Activated T-cell treated with anti-CD3 and anti-CD28 coated beads for 24 hours (primary cell): ENCODE results near the gene CUL2.
"Not testable (repeated sequence)": the region's sequence is repeated elsewhere in the genome, so short reads cannot be mapped to it uniquely, and the experiment has no call there.

Experiments
- DNase-seq: peaks from one replicate; pipeline ENCODE4 v3.0.0-alpha.2; 2020; ENCODE audit warnings: low read depth

Gene CUL2

DNA sequence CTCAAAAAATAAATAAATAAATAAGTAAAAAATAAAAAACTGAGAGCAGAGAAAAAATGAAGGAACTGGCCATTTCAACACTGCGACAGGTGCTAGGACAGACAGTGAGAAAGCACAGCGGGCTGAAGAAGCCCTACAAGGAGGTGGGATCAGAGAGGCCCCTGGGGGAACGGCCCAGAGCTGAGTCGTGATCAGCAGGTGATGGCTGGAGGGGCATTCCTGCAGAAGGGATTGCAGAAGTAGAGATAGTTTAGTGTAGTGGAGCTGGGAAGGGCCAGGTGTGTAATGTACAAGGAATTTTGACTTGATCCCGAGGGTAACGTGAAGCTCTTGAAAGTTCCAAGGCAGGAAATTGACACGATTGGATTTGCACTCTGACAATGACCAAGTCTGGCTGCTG lies 112.1 kb downstream of the CUL2 start:
- DNase-seq, result no peak

DNA sequence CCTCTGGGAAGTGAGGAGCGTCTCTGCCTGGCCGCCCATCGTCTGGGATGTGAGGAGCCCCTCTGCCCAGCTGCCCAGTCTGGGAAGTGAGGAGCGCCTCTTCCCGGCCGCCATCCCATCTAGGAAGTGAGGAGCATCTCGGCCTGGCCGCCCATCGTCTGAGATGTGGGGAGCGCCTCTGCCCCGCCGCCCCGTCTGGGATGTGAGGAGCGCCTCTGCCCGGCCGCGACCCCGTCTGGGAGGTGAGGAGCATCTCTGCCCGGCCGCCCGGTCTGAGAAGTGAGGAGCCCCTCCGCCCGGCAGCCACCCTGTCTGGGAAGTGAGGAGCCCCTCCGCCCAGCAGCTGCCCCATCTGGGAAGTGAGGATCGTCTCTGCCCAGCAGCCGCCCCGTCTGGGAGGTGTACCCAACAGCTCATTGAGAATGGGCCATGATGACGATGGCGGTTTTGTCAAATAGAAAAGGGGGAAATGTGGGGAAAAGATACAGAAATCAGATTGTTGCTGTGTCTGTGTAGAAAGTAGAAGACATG lies 113.7 kb downstream of the CUL2 start:
- DNase-seq, result not testable (repeated sequence)

DNA sequence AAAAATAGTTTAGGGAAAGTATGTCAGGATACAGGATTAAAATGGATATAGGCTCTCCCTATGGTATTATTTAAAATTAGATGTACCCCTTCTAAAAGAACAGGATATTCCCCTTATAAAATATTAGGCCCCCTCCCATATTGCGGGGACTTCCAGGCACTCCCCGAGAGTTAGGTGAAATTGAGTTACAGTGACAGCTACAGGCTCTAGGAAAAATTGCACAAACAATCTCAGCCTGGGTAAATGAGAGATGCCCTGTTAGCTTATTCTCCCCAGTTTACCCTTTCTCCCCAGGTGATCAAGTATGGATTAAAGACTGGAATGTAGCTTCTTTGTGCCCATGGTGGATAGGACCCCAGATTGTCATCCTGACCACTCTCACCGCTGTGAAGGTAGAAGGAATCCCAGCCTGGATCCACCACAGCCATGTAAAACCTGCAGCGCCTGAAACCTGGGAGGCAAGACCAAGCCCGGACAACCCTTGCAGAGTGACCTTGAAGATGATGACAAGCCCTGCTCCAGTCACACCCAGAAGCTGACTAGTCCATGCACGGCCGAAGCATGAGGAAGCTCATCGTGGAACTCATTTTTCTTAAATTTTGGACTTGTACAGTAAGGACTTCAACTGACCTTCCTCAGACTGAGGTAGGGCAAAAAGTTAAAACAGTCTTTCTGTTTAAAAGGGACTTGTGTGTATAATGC lies 115.6 kb downstream of the CUL2 start:
- not testable (repeated sequence) for DNase-seq

DNA sequence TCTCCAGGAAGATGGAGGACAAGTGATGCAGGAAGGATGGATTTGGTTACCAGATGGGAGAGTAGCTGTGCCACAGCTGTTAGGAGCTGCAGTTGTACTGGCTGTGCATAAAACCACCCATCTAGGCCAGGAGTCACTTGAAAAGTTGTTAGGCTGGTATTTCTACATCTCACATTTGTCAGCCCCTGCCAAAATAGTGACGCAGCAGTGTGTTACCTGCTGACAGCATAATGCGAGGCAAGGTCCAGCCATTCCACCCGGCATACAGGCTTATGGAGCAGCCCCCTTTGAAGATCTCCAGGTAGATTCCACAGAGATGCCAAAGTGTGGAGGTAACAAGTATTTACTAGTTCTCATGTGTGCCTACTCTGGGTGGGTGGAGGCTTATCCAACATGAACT lies 116.4 kb downstream of the CUL2 start:
- DNase-seq, result not testable (repeated sequence)

DNA sequence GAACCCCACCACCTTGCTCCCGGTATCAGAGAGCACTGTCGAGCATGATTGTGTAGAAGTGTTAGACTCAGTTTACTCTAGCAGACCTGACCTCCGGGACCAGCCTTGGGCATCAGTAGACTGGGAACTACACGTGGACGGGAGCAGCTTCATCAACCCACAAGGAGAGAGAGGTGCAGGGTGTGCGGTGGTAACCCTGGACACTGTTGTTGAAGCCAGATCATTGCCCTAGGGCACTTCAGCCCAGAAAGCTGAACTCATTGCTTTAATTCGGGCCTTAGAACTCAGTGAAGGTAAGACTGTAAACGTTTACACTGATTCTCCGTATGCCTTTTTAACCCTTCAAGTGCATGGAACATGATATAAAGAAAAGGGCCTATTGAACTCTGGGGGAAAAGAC lies 117.0 kb downstream of the CUL2 start:
- DNase-seq, result not testable (repeated sequence)

DNA sequence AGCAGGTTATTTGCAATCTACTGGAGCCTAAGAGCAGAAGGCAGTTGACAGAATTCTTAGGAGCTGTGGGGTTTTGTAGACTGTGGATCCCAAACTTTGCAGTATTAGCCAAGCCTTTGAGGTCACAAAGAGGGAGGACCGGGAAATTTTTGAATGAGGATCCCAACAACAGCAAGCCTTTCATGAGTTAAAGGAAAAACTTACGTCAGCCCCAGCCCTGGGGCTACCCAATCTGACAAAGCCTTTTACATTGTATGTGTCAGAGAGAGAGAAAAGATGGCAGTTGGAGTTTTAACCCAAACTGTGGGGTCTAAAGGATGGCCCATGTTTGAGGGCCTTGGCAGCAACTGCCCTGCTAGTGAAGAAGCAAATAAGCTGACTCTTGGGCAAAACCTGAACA lies 117.5 kb downstream of the CUL2 start:
- DNase-seq, result not testable (repeated sequence)

DNA sequence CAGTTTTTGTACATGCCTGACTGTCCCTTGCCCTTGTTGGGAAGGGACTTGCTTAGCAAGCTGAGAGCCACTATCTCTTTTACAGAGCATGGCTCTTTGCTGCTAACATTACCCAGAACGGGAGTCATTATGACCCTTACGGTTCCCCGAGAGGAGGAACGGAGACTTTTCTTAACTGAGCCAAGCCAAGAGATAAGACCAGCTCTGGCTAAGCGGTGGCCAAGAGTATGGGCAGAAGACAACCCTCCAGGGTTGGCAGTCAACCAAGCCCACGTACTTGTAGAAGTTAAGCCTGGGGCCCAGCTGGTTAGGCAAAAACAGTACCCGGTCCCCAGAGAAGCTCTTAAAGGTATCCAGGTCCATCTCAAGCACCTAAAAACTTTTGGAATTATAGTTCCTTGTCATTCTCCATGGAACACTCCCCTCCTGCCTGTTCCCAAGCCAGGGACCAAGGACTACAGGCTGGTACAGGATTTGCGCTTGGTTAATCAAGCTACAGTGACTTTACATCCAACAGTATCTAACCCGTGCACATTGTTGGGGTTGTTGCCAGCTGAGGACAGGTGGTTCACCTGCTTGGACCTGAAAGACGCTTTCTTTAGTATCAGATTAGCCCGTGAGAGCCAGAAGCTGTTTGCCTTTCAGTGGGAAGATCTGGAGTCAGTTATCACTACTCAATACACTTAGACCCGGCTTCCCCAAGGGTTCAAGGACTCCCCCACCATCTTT lies 118.4 kb downstream of the CUL2 start:
- DNase-seq, result not testable (repeated sequence)

DNA sequence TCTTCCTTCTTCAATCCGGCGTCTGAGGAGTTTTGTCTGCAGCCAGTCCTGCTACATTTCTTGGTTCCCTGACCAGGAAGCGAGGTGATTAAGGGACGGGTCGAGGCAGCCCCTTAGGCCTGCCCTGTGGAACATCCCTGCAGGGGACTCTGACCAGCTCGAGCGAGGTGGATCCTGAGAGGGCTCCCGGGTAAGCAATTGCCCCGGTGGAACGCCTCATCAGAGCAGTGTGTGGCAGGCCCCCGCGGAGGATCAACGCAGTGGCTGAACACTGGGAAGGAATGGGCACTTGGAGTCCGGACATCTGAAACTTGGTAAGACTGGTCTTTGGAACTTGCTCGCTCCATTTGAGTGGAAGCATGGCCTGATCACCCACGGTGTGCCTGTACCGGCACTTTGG lies 121.0 kb downstream of the CUL2 start:
- no peak for DNase-seq

DNA sequence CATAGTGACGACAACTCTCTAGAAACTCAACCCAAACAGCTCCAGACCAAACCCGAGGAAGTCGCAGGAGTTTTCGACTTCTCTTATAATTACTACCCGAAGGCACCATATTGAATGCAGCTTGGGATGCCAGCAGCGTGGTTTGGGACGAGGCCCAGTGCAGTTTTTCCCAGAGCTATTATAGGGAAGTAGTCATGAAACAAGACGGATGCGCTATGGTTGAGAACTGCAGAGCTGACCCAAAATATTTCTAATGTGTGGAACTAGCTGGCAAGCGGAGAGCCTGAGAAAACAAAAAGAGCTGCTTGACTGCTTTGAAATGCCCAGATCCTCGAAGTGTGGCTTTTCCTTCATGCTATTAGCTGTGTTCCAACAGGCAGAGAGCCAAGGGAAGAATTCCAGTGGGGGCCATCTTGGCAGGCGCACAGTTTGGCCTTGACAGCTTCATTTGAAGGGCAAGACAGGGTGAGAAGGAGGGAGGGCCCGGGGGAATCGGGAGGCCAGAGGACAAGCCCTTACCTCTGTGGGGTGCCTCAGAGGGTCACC lies 122.7 kb downstream of the CUL2 start:
- no peak for DNase-seq

DNA sequence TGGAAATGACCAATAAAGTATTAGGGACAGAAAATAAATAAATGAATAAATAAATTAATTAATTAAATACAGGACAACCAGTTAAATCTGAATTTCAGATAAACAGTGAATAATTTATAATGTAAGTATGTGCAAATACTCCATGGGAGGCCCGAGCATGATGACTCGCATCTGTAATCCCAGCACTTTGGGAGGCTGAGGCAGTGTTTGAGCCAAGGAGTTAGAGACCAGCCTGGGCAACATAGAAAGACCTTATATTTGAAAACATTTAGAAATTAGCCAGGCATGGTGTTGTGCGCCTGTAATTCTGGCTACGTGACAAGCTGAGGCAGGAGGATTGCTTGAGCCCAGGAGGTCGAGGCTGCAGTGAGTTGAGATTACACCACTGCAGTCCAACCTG lies 123.7 kb downstream of the CUL2 start:
- no peak for DNase-seq

DNA sequence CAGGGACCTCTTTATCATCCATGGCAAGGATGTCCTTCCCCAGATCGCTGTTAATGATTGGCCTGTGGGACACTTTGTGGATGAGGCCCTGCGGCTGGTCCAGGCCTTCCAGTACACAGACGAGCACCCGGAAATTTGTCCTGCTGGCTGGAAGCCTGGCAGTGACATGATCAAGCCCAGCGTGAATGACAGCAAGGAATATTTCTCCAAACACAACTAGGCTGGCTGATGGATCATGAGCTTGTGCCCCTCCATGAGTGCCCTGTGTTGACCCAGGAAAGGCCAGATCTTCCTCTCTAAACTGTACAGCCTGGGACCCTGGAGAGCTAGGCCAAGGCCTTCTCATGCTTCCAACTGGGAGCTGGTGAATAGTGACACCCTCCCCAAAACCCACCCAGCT lies 124.1 kb downstream of the CUL2 start:
- no peak for DNase-seq

DNA sequence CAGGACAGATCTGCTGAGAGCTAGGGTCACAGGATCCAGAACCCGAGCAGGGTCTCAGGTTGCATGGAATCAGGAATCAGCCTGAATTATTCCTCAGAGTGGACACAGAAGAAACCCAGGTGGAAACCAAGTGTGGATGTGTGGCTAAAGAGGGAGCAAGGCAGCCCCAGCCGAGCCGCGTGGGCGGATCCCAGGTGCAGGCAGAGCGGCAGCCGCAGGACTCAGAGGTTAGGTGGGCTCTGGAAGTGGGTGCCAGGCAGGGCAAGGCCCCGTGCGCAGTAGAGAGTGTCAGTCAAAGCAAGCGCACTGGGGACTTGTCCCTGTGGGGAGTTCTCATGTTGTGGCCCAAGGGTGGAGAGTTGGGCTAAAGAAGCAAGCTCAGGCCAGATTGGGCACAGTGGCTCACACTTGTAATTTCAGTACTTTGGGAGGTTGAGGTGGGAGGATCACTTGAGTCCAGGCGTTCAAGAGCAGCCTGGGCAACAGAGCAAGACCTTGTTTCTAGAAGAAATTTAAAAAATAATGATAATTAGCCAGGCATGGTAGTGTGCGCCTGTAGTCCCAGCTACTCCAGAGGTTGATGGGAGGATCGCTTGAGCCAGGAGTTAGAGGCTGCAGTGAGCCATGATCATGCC lies 125.9 kb downstream of the CUL2 start:
- DNase-seq, result no peak

DNA sequence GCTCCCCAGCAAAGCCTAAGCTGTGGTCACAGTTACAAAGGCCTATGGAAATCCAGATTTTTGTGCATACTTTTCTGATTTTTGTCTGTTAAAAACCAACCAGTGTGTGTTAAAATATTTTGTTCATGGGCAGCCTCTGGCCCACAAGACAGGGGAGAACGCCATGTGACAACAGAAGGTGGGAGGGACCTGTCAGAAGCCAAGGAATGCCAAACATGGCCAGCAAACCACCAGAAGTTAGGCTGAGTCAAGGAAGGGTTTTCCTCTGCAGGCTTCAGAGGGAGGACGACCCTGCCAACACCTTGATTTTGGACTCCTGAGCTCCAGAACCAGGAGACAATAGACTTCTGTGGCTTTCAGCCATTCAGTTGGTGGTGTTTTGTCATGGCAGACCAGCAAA lies 127.3 kb downstream of the CUL2 start:
- no peak for DNase-seq

DNA sequence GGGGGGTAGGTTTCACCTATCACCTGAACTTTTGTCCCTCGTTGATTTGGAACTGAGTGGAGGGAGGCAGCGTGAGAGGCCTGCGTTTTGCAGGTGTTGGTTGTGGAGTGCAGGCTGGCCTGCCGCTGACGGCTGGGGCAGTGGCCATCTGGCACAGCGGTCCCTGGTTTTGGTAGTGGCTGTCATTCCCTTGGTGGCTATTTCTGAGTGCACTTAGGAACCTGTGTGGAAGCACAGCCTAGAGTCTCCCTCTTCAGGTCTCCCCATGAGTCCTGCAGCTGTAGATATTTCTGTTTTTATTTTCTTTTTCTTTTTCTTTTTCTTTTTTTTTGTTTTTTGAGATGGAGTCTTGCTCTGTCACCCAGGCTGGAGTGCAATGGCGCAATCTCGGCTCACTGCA lies 129.2 kb downstream of the CUL2 start:
- DNase-seq, result no peak

DNA sequence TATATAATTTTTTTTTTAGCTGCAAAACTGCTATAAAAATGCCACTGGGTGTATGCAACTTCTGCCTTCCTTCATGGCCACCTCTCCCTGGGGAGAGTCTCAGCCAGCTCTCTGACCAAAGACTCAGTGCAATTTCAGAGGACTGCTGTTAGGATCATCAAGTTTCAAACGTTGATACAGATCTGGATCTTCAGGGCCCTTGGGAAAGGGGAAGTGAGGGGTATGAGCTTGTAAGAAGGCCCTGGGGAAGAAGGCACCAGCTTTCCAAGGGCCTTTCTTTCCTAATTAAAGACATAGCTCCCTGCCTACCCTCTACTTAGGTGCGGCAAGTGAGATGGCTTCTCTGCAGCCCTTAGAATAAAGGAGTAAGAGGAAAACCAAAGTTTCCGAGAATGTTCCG lies 130.4 kb downstream of the CUL2 start:
- DNase-seq, result no peak

DNA sequence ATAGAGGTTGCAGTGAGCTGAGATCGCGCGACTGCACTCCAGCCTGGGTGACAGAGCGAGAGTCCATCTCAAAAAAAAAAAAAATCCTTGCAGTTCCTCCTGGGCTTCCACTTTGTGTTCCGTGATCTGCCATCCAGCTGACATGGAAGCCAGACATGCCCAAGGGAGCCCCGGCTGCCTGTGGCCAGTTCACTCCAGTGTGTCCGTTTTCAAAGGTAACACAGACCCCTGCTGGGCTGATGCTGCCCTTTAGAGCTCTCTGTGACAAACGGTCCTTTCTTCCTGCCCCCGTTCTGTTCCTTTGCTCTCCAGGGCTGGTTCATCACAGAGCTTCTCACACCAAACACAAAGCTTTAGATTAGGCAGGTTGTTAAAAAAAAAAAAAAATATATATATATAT lies 130.8 kb downstream of the CUL2 start:
- DNase-seq, result no peak
